HepG2 (cell line): Measurements from ENCODE around the gene NOTCH3. TPM values are rescaled to one million over a fixed set of nuclear protein-coding genes. Genes with fewer than 3 reads are reported as not detected.

ENCODE experiments used
- AGO2 ChIP-seq: fragments of 200-400 bp; formaldehyde crosslinking; optimal IDR thresholded peaks from 2 replicates; pipeline ENCODE3; 2017; ENCODE audit warnings: mild to moderate bottlenecking, low read depth, low read length, moderate library complexity
- ERF ChIP-seq: IDR thresholded peaks from 2 replicates; pipeline ENCODE4 v1.6.1; 2018; ENCODE audit warnings: missing biosample characterization, missing genetic modification reagents
- JDP2 ChIP-seq: sonication (generic); formaldehyde crosslinking; IDR thresholded peaks from 2 replicates; pipeline ENCODE4 v1.8.1; 2022; ENCODE audit warnings: missing genetic modification reagents, borderline replicate concordance
- RBM22 ChIP-seq: fragments of 200-400 bp; formaldehyde crosslinking; optimal IDR thresholded peaks from 2 replicates; pipeline ENCODE3; 2017; ENCODE audit warnings: mild to moderate bottlenecking, low read length, moderate library complexity
- SRSF1 ChIP-seq: fragments of 200-400 bp; formaldehyde crosslinking; optimal IDR thresholded peaks from 2 replicates; pipeline ENCODE3; 2017; ENCODE audit warnings: mild to moderate bottlenecking, low read depth, low read length, moderate library complexity
- TEAD3 ChIP-seq: optimal IDR thresholded peaks from 2 replicates; pipeline ENCODE3; 2016; ENCODE audit warnings: borderline replicate concordance
- ZFP36L2 ChIP-seq: sonication (generic); formaldehyde crosslinking; IDR thresholded peaks from 2 replicates; pipeline ENCODE4 v1.4.0; 2020; ENCODE audit warnings: missing genetic modification reagents
- ZFY ChIP-seq: sonication (generic); formaldehyde crosslinking; IDR thresholded peaks from 2 replicates; pipeline ENCODE4 v1.4.0; 2020; ENCODE audit warnings: missing genetic modification reagents
- ZNF160 ChIP-seq: sonication (generic); formaldehyde crosslinking; IDR thresholded peaks from 2 replicates; pipeline ENCODE4 v1.8.0; 2022; ENCODE audit warnings: mild to moderate bottlenecking, inconsistent platforms, missing genetic modification reagents
- ZNF34 ChIP-seq: sonication (generic); formaldehyde crosslinking; IDR thresholded peaks from 2 replicates; pipeline ENCODE4 v1.4.0; 2020; ENCODE audit warnings: mild to moderate bottlenecking, missing genetic modification reagents, borderline replicate concordance
- ZNF557 ChIP-seq: sonication (generic); formaldehyde crosslinking; IDR thresholded peaks from 2 replicates; pipeline ENCODE4 v1.4.0; 2020; ENCODE audit warnings: missing genetic modification reagents
- ZNF607 ChIP-seq: sonication (generic); formaldehyde crosslinking; IDR thresholded peaks from 2 replicates; pipeline ENCODE4 v1.5.1; 2020; ENCODE audit warnings: missing genetic modification reagents, mild to moderate bottlenecking, borderline replicate concordance
- polyA plus RNA-seq, 8 experiments: library from polyadenylated mRNA; depleted of rRNA in 3 of 8; stranded (reverse) in 7 of 8; unstranded in 1 of 8; fragments of >200 nt; fragmentation: Illumina TruSeq in 4 of 8; extraction: Trizol in 4 of 8; gene quantifications; 2 replicates each; pipeline versions ENCODE4 v1.2.1 to v1.2.3, GENCODE V29; 2011 to 2016; ENCODE audit warnings: low read depth in 4 of 8, missing spikeins in 1 of 8, mixed read lengths in 1 of 8; ENCODE audit not compliant: insufficient read depth in 1 of 8
- total RNA-seq, 5 experiments: library from RNA; depleted of rRNA; stranded (reverse); fragments of >200 nt; fragmentation: Illumina TruSeq; extraction: Trizol; gene quantifications; 2 replicates each; pipeline ENCODE4 v1.2.3, GENCODE V29; 2016; ENCODE audit warnings: low read depth in 1 of 5
- TF ChIP-seq, protein P1 (sequence below): sonication (generic); formaldehyde crosslinking; IDR thresholded peaks from 2 replicates; pipeline ENCODE4 v1.5.0; 2020; ENCODE audit warnings: missing genetic modification reagents
- TF ChIP-seq, protein P2 (sequence below): sonication (generic); formaldehyde crosslinking; IDR thresholded peaks from 2 replicates; pipeline ENCODE4 v1.5.0; 2020; ENCODE audit warnings: mild to moderate bottlenecking, missing genetic modification reagents
- TF ChIP-seq, protein P3 (sequence below), 2 experiments: IDR thresholded peaks; 2 replicates each; pipeline ENCODE4 v1.6.1; 2011 to 2012; ENCODE audit warnings: low read length in 2 of 2, borderline replicate concordance in 1 of 2, low read depth in 1 of 2, mild to moderate bottlenecking in 1 of 2, moderate library complexity in 1 of 2
- TF ChIP-seq, protein P4 (sequence below): sonication (generic); formaldehyde crosslinking; IDR thresholded peaks from 2 replicates; pipeline ENCODE4 v1.5.1; 2020; ENCODE audit warnings: missing genetic modification reagents, mild to moderate bottlenecking, borderline replicate concordance

The NOTCH3 gene
- total and polyA plus RNA-seq, 2 of the 13 experiments (the other 11 are each of a cell fraction or from before 2014, with no cell fraction given): 0.09 to 0.28 TPM

DNA sequence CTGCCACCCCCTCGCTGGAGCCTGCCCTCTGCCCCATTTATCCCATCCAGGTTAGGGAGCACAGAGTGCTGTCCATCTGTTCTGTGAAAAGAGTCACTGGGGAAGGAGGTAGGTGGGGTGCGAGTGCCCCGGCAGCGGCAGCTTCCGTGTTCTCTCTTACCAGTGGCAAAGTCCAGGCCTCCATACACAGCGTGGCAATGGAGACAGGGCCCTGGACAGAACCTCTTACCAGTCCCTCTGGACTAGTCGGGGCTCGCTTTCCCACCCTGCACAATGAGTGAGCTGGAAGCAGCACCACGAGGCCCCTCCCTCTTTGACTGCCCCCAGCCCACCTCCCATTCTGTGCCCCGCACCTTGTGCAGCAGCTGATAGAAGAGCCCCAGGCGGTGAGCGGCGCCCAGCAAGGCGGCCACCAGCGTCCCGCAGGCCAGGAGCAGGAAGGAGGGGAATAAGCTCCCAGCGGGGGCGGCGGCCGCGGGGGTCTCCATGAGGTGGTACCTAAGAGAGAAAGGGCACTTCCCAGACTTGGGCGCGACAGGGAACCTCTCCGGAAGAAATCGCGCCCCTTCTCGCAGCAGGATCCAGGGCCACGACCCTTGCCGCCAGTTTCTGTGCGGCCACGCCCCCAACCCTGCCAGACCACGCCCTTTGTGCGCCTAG, 76.1 kb downstream of the NOTCH3 start (continued):
- TF ChIP-seq JDP2 (CRISPR knock-in tag) (no peak), AGO2 (peak; percentile 53), ZNF34 (no peak), ZFP36L2 (CRISPR knock-in tag) (no peak), ERF (CRISPR knock-in tag) (no peak), RBM22 (no peak), ZNF160 (CRISPR knock-in tag) (peak; percentile 16; the same call in 1 of the 2 replicates), TEAD3 (CRISPR knock-in tag) (no peak), ZNF607 (CRISPR knock-in tag) (peak; percentile 32; the same call in 1 of the 2 replicates), SRSF1 (no peak), ZFY (CRISPR knock-in tag) (peak; percentile 56), ZNF557 (CRISPR knock-in tag) (no peak)
- TF ChIP-seq, protein P1, sequence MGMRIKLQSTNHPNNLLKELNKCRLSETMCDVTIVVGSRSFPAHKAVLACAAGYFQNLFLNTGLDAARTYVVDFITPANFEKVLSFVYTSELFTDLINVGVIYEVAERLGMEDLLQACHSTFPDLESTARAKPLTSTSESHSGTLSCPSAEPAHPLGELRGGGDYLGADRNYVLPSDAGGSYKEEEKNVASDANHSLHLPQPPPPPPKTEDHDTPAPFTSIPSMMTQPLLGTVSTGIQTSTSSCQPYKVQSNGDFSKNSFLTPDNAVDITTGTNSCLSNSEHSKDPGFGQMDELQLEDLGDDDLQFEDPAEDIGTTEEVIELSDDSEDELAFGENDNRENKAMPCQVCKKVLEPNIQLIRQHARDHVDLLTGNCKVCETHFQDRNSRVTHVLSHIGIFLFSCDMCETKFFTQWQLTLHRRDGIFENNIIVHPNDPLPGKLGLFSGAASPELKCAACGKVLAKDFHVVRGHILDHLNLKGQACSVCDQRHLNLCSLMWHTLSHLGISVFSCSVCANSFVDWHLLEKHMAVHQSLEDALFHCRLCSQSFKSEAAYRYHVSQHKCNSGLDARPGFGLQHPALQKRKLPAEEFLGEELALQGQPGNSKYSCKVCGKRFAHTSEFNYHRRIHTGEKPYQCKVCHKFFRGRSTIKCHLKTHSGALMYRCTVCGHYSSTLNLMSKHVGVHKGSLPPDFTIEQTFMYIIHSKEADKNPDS: peak; percentile 61; the same call in 1 of the 2 replicates
- TF ChIP-seq, protein P2, sequence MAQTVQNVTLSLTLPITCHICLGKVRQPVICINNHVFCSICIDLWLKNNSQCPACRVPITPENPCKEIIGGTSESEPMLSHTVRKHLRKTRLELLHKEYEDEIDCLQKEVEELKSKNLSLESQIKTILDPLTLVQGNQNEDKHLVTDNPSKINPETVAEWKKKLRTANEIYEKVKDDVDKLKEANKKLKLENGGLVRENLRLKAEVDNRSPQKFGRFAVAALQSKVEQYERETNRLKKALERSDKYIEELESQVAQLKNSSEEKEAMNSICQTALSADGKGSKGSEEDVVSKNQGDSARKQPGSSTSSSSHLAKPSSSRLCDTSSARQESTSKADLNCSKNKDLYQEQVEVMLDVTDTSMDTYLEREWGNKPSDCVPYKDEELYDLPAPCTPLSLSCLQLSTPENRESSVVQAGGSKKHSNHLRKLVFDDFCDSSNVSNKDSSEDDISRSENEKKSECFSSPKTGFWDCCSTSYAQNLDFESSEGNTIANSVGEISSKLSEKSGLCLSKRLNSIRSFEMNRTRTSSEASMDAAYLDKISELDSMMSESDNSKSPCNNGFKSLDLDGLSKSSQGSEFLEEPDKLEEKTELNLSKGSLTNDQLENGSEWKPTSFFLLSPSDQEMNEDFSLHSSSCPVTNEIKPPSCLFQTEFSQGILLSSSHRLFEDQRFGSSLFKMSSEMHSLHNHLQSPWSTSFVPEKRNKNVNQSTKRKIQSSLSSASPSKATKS: no peak; the same call in 1 of the 2 replicates
- TF ChIP-seq, protein P3, sequence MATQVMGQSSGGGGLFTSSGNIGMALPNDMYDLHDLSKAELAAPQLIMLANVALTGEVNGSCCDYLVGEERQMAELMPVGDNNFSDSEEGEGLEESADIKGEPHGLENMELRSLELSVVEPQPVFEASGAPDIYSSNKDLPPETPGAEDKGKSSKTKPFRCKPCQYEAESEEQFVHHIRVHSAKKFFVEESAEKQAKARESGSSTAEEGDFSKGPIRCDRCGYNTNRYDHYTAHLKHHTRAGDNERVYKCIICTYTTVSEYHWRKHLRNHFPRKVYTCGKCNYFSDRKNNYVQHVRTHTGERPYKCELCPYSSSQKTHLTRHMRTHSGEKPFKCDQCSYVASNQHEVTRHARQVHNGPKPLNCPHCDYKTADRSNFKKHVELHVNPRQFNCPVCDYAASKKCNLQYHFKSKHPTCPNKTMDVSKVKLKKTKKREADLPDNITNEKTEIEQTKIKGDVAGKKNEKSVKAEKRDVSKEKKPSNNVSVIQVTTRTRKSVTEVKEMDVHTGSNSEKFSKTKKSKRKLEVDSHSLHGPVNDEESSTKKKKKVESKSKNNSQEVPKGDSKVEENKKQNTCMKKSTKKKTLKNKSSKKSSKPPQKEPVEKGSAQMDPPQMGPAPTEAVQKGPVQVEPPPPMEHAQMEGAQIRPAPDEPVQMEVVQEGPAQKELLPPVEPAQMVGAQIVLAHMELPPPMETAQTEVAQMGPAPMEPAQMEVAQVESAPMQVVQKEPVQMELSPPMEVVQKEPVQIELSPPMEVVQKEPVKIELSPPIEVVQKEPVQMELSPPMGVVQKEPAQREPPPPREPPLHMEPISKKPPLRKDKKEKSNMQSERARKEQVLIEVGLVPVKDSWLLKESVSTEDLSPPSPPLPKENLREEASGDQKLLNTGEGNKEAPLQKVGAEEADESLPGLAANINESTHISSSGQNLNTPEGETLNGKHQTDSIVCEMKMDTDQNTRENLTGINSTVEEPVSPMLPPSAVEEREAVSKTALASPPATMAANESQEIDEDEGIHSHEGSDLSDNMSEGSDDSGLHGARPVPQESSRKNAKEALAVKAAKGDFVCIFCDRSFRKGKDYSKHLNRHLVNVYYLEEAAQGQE (IDR thresholded peaks at IDR 0.05; ENCODE audit: borderline replicate concordance in 1 of 2, low read depth in 1 of 2, low read length in 2 of 2): no peak
- TF ChIP-seq, protein P4, sequence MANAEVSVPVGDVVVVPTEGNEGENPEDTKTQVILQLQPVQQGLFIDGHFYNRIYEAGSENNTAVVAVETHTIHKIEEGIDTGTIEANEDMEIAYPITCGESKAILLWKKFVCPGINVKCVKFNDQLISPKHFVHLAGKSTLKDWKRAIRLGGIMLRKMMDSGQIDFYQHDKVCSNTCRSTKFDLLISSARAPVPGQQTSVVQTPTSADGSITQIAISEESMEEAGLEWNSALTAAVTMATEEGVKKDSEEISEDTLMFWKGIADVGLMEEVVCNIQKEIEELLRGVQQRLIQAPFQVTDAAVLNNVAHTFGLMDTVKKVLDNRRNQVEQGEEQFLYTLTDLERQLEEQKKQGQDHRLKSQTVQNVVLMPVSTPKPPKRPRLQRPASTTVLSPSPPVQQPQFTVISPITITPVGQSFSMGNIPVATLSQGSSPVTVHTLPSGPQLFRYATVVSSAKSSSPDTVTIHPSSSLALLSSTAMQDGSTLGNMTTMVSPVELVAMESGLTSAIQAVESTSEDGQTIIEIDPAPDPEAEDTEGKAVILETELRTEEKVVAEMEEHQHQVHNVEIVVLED (CRISPR knock-in tag): no peak
